Left colon (tissue), 2 donors: ENCODE measurements around the gene ZNF319. TPM values are rescaled to one million over a fixed set of nuclear protein-coding genes. Genes with fewer than 3 reads are reported as not detected.

Experiments used
- ATAC-seq: fragments of 200-7000 bp; cut with Tn5 transposase; one replicate; pipeline ENCODE4 v1.9.1; 2020; ENCODE audit warnings: mild to moderate bottlenecking, moderate library complexity
- DNase-seq, 2 donors: peaks; one replicate each; pipeline ENCODE4 v3.0.0-alpha.2; 2020
- intact Hi-C, 2 donors: fragments of 100-400 bp; cut with DNase I in 1 of 2; cut with micrococcal nuclease in 1 of 2; formaldehyde crosslinking; loops; one replicate each; pipeline versions ENCODE4 v1.11.2 to v1.14.0; 2022; cut with DNase I, micrococcal nuclease
- total RNA-seq, 2 donors: library from RNA; stranded (reverse); fragmentation: NEBNext Ultra II Directional; extraction: Animal tissue kit (Norgen Biotek cat#: 25700); gene quantifications; one replicate each; pipeline ENCODE4 v1.2.1, GENCODE V29; 2021
- donor health status: DM: no; HTN: no; CAD: no.
- donor health status: DM: yes; HTN: yes; CAD: no.

The ZNF319 gene
- total RNA-seq, 2 donors from 2014 or later = 5.0 to 7.9 TPM

DNA sequence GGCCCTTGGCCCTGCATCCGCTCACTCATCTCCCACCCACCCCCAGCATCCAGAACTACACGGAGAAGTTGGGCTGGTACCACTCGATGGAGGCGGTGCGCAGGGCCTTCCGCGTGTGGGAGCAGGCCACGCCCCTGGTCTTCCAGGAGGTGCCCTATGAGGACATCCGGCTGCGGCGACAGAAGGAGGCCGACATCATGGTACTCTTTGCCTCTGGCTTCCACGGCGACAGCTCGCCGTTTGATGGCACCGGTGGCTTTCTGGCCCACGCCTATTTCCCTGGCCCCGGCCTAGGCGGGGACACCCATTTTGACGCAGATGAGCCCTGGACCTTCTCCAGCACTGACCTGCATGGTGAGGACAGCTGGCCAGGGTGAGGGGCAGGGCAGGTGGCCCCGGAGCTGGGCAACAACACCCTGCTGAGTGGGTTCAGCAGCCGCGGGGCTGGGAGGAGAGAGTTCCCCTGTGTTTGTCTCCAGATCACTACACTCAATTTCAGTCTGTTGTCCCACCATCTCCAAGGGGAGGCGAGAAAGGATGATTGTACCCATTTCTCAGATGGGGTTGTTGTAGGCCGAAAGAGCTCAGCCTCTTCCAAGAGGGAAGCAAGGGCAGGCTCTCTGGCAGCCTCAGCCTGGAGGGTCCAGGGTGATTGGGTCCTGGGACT, 39.5 kb upstream of the ZNF319 start:
- ATAC-seq = no peak
- intact Hi-C loops = no loop called here

DNA sequence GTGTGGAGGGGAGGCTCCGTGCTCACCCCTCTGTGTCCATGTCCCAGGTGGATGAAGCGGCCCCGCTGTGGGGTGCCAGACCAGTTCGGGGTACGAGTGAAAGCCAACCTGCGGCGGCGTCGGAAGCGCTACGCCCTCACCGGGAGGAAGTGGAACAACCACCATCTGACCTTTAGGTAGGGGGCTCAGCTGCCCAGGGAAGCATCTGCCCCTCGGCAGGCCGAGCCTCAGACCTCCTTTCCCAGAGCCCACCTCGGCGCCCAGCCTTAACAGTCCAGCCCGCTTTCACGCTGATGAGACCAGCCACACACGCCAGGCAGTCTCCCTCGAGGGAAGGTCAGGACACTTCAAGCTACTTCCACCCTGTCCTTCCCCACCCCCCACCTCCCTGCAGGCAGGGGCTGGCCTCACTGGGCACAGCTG, 37.8 kb upstream of the ZNF319 start:
- DNase-seq = no peak
- ATAC-seq = no peak
- intact Hi-C loops = no loop called here

More for the DNA sequence above, 39.5 kb upstream of the ZNF319 start:
- no peak for DNase-seq

DNA sequence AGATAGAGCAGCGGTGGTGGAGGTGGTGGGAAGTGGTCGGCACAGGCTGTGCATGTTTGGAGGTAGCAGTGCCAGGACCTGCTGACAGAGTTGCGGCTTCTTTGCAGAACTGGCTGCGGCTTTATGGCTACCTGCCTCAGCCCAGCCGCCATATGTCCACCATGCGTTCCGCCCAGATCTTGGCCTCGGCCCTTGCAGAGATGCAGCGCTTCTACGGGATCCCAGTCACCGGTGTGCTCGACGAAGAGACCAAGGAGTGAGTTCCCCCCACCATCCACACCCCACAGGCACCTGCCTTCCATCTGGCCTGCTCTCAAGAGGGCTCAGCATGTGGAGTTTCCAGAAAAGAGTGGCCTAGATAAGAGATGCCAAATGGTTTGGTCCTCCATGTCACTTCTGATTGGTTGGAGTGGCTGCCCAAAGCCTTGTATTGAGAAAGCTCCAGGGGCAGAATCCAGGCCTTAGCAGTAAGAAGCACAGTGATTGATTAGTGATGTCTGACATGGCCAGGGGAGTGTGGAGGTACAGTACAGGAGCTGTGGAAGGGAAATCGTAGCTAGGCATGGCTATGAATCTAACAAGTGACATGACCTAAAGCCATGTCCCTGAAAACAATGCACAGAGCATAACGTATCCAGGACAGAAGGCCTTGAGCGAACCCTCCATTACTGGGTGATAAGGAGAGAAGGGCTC, 37.0 kb upstream of the ZNF319 start:
- no peak for ATAC-seq
- intact Hi-C loops = no loop called here
- DNase-seq = no peak

DNA sequence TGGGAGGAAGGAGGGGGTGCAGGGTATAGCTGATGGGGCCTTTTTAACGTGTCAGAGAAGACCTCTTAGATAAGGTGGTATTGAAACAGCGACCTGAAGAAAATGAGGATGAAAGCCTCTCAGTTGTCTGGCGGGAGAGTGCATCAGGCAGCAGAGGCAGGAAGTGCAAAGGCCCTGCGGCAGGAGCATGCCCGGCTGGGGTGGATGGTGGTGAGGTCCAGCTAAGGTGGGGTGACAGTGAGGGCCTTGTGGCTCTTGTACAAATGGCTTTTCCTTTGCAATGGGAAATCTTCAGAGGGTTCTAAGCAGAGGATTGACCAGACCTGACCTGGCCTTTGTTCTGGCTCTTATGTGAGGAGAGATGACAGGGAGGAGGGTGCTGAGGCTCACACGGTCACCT, 36.5 kb upstream of the ZNF319 start:
- no peak for ATAC-seq
- intact Hi-C loops = no loop called here
- no peak for DNase-seq

DNA sequence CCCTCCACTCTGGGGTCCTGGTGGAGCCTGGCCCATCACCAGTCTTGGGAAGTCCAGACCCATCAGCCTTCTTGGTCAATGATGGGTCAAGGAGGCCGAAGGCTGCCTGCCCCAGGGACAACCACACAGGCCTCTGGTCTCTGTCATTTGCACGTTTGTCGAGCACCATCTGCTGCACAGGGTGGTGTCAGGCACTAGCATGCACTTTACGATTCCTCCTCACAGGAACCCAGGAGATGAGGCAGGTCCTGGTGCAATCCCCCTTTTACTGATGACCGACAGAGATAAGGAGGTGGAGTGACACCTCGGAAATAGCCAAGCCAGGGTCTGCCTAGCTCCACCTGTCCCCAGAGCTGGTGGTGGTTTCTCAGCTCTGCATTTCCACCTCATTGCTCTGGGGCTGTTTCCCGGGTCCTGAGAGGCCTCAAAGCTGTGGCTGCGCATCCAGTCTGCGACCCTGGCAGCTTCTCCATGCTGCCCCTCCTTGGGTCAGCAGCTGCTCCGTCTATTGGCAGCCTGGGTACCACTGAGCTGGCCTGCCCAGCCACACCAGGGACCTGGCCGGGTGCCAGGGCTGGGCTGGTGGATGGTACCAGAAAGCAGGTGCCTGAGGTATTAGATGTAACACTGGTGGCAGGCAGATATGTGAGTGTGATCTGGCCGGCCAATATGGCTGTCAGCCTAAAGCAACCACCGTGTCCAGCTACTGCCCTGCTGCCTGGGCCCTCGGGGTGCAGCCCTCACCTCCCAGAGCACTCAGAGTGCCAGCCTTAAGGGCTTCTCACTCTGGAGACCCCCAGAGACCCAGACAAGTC, 35.1 kb upstream of the ZNF319 start:
- ATAC-seq = no peak
- intact Hi-C loops = no loop called here
- no peak for DNase-seq

DNA sequence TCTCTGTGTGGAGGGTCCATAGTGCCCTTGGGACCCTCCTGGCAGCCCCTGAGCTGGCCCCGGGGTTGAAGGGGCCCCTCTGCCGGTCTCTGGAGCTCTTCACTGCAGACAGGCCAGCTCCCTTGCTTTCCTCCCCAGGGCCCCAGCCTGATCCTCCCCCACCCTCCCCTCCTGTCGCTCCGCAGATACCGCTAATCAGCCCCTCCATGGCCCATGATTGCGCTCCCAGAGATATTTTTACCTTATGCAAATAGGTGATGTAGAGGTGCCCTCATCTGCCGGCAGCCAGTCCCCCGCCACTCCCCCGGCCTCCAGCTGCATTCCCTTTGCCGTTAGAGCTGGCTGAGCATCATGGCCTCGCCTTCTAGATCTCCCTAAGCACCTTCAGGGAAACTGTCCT, 34.3 kb upstream of the ZNF319 start:
- no peak for ATAC-seq
- no peak for DNase-seq
- intact Hi-C loops = no loop called here

DNA sequence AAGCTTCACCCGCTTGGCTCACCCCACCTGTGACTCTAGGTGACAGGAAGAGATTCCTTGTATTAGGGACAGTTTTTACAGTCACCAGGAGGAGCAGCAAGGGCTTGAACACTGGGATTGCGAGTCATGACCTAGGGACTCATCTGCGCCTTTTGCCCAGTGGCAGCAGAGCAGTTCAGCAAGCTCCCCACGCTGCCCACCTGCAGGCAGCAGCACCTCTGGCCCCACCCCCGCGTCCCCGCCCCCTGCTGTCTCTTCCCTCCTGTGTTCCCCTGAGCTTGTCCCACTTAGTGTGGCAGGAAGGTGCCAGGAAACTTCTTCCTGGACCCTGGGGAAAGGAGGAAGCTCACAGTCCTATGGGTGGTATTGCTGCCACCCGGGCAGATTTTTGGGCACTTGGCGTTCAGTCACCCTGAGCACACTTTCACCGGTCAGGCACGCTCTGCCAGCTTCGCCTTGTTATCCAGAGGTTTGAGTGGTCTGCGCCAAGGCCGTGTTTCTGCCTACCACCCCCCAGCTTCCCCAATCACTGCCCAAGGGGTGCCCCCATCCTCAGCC, 33.7 kb upstream of the ZNF319 start:
- intact Hi-C loops = no loop called here
- ATAC-seq = no peak
- no peak for DNase-seq

DNA sequence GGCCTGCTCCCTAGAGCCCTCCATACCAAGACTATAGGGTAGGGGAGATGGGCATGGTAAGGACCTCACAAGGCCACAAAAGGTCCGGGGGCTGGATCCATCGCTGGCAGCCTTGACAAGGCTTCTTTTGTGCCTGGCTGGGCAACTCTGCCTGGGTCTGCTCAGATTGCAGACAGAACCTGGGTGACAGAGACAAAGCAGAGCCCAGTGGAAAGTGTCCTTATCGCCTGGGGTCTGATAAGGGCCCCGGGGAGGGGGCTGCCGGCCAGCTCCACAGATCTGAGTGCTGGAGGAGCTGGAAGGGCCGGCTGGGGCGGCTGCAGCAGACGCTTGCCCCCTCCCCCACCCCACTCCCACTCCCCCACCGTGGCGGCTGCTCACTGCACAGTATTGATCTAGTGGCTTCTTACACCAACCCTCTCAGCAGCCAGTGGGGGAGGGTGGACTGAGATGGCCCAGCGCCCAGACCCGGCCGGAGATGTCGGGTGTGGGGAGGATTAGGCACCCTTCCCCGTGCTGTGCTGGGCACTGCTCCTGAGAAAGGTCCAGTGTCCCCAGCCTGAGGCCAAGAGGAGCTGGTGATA, 32.3 kb upstream of the ZNF319 start:
- DNase-seq (no peak), ATAC-seq (no peak)
- intact Hi-C loops = no loop called here

DNA sequence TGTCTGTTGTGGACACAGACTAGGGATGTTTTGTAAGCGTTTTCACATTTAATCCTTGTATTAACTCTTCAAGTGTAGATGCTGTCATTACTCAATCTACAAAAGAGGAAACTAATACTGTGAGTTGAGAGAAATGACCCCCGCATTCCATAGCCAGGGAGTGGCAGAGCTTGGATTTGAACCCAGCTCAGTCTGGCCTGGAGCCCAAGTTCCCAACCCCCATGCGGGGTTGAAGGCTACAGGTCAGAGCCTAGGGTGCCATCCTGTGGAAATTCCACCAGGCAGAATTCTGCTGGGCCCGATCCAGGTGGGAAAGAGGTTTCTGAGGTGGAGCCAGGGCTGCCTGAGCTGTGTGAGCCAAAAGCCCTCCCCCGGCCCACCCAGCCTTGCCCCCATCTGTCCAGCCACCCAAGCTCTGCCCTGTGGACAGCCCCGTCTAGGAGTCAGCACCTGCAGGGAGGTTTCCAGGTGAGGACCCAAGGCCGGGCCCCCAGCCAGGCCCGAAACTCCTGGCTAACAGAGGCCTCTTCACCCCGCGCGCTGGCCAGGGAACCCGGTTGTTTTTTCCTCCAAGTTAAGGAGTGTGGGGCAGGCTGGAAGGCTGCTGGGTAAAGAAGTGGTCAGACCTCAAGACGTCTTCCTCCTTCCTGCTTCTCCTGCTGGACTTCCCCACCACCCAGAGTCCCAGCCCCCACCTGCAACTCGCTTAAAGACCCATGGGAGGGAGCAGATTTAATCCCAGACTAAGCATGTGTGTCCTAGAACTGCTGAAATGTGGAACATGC, 30.7 kb upstream of the ZNF319 start:
- DNase-seq (no peak), ATAC-seq (no peak)
- intact Hi-C loops = no loop called here

DNA sequence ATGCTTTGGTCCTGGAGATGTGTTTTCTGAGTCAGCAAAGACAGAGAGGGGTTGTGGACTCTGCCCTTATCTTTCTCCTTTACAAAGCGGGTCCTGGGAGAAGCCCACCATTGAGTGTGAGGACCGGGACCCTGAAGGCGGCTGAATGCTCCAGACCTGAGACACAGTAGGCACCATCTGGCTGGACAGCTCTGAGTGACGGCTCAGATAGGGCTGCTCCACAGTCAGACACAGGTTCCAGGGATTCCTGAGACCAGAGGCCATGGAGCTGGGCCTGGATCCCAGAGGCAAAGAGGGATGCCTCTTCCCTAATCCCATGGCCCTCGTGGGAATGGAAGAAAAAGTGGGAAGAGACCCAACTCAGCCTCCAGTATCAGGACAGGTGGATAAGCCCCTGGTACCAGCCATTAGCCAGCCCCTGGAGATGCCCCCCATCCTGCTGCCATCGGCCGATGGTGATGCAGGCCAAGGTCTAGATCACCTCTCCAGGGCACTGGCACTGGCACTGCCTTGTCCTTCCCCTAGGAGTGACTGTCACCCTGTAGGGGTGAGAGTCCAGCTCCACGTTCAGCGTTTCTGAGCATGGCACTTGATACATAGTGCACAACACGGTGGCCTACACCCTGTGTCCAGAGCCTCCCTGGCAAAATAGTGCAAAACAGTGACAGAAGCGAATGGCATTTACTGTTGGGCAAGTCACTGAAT, 29.8 kb upstream of the ZNF319 start:
- intact Hi-C loops = no loop called here
- ATAC-seq (no peak), DNase-seq (no peak)

DNA sequence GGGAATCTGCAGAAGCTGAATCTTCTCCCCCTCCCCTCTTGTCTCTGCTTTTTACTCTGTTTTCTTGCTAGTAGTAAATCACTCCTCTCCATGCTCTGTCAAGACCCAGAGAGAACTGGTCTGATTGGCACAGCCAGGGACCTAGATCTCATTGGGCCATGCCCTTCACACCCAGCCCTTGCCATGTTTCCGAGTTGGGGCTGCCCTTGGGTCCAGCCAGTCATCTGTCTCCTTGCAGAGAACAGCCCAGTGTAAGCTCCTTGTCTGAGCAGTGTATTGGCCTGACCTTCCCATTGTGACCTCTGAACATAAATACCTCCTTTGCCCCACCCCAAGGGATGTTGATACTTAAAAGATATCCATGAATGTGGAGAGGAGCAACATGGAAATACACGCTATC, 28.9 kb upstream of the ZNF319 start:
- no peak for ATAC-seq
- intact Hi-C loops = loop anchor here (10.0 kb wide), 3 partner anchors 95 to 215 kb away; partner anchors contain the start of genes CFAP20 (in 1 of the 2) and CSNK2A2 (in 1 of the 2)

DNA sequence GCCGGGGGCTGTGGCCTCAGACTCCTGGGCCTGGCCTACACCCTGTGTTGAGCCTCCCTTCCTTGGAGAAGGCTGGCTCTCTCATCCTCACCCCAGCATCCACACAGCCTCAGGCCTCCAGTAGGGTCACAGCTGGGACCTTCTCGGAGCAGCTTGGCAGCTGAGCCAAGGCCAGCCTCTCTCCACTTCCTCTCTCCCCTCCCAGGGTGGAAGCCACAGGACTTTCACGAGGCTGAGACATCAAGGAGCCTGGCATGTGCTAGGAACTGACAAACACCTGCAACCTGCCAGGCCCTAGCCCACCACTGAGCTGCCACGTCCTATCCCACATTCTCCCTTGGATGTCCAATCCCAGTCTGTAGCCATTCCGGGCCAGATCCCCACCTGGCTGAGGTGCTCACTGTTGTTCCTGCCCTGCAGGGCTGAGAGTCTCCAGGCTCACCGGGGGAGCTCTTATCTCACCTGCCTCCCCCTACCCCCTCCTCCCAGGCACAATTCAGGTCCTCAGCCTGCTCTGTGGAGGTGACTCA, 28.1 kb upstream of the ZNF319 start:
- DNase-seq (peak in 1 of 2 donors; percentile 25), ATAC-seq (no peak)
- intact Hi-C loops = loop anchor here (10.0 kb wide), 3 partner anchors 96 to 216 kb away; partner anchors contain the start of genes CFAP20 (in 1 of the 2) and CSNK2A2 (in 1 of the 2)

More for the DNA sequence above, 28.9 kb upstream of the ZNF319 start:
- peak in 1 of 2 donors; percentile 26 for DNase-seq

DNA sequence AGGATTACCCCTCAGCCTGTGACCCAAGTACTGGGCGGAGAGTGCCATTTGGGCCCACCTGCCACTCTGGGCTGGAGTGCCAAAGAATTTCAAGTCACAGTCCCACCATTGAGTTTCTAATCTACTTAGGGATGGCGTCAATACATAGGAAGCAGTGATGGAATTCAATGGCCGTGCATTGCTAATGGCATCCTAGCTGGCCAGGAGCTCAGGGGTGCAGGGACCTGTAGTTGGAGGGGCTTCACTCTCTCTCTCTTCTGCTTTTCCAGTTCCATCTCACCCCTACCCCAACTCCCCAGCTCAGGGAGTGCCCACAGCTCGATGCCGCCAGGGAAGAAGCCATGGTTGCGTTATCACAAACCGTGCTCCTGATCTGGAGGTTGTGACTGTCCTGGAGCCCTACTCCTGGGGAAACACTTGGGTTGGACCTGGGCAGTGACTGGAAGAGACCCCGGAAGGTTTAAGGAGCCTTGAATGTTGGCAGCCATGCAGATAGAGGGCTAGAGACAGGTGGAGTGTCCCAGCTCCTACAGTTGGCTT, 27.5 kb upstream of the ZNF319 start:
- intact Hi-C loops = loop anchor here (10.0 kb wide), 3 partner anchors 97 to 217 kb away; partner anchors contain the start of genes CFAP20 (in 1 of the 2) and CSNK2A2 (in 1 of the 2)
- ATAC-seq (no peak), DNase-seq (peak in 1 of 2 donors; percentile 28)

DNA sequence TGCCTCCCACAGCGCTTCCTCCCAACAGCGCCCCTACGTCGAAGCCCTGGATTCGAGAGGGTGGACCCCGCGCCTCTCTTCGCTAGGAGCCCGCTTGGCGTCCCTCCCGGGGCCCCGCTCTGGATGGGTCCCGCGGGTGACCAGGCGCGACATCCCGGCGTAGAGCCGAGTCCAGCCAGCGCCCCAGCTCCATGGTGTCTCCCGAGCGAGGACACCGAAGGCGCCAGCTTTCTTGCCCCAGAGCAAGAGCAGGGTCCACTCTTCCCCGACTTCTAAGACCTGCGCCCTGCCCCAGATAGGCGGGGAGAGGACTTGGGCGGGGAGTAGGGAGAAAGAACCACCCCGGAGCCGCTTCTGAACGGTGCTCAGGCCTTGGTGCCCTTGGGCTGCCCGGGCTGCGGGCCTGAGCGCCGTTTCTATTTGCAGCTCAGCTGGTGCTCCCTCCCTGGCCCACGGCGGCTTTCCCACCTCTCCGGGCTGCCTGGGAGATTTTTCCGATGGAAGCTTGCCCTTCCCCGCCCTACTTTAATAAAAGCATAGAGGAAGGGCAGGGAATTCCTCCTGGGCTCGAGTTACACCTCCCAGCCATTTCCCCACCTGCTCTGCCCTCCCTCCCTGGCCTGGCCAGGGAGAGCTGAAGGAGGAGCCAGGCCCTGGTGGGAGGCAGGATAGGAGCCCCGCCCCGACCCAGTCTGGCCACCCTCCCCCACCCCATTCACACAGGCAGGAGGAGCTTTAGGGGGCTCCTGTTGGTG, 26.9 kb upstream of the ZNF319 start:
- intact Hi-C loops = loop anchor here (10.0 kb wide), 3 partner anchors 97 to 217 kb away; partner anchors contain the start of genes CFAP20 (in 1 of the 2) and CSNK2A2 (in 1 of the 2)
- DNase-seq = peak; percentile 74 to 78
- ATAC-seq = peak; percentile 47

DNA sequence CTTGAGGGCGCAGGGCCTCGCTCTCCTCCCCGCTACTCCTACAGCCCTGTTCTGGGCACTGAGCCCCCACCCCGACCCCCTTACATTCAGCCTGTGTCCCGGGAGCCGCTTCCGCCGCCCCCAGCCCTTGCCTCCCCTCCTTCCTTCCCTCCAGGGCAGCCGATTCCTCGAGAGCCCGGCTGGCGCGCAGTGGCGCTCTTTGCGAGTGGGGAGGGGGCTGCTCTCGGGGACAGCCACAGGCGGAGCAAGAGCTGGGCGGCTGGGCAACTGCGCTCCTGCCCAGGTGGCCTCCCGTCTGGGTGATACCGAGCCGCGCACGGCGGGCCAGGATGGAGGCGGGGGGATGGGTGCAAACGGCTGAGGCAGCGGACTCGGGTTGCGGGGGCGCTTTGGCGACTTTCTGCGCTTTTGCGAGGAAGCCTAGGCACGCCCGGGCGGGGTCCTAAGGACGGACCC, 26.3 kb upstream of the ZNF319 start:
- DNase-seq = peak in 1 of 2 donors; percentile 59
- intact Hi-C loops = loop anchor here (10.0 kb wide), 3 partner anchors 98 to 218 kb away; partner anchors contain the start of genes CFAP20 (in 1 of the 2) and CSNK2A2 (in 1 of the 2)
- no peak for ATAC-seq
